ENCODE data around the gene GRIP2.

GRCh38 chr3:14476583-14477265, 63.4 kb downstream of the GRIP2 start:
- TF ChIP-seq CTCF (IDR thresholded peaks at IDR 0.05; ENCODE audit: extremely low read depth in 1 of 2, insufficient read depth in 1 of 2, low read depth in 1 of 2, low read length in 2 of 2): no peak
- no peak for TF ChIP-seq POLR2AphosphoS5 (IDR thresholded peaks at IDR 0.05; ENCODE audit: insufficient read depth, low read depth, low read length)

Measured in endothelial cell of umbilical vein (primary cell).